ENCODE measurements around the gene HLCS.

HLCS gene

DNA sequence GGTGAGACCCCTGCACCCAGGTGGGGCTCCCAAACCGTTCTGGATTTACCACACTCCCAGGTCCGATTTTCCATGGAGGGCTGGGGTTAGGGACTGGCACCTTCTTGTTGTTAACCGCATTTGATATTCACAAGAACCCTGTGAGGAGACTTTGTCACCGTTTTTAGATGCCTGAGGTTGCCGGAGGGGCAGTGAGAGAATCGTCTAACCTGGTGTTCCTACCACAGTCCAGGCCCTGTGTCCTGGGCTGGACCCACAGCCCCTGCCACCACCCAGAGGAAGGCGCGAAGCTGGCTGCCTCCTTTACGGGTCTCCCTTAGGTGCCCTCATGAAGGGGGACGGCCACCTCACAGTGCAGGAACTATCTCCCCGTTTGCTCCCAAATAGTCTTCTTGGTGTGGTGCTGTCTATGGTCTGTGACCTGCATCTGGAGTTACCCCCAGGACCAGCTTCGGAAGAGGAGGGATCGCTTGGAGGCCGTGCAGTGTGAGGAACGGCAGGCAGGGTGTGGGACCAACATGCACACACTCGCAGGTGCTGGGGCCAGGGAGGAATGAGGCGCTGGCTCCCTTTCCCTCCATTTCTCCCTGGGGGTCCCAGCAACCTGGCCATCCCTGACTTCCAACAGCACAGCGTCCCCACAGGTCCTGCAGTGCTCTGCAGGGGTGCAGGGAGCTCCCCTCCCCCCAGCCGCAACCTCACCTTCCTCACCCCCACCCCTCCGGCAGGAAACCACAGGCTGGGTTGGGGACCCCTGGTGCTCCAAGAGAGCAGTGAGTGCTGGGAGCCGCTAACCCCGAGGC lies 260.6 kb downstream of the HLCS start:
- DNase-seq (ENCODE audit: low read depth), result no peak
- H3K4me3 ChIP-seq (ENCODE audit: low read length), result no peak overlapping the region
- TF ChIP-seq, protein P1, sequence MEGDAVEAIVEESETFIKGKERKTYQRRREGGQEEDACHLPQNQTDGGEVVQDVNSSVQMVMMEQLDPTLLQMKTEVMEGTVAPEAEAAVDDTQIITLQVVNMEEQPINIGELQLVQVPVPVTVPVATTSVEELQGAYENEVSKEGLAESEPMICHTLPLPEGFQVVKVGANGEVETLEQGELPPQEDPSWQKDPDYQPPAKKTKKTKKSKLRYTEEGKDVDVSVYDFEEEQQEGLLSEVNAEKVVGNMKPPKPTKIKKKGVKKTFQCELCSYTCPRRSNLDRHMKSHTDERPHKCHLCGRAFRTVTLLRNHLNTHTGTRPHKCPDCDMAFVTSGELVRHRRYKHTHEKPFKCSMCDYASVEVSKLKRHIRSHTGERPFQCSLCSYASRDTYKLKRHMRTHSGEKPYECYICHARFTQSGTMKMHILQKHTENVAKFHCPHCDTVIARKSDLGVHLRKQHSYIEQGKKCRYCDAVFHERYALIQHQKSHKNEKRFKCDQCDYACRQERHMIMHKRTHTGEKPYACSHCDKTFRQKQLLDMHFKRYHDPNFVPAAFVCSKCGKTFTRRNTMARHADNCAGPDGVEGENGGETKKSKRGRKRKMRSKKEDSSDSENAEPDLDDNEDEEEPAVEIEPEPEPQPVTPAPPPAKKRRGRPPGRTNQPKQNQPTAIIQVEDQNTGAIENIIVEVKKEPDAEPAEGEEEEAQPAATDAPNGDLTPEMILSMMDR (IDR thresholded peaks at IDR 0.05; ENCODE audit: insufficient read depth, low read depth, low read length, missing control alignments), result peak; percentile 8

DNA sequence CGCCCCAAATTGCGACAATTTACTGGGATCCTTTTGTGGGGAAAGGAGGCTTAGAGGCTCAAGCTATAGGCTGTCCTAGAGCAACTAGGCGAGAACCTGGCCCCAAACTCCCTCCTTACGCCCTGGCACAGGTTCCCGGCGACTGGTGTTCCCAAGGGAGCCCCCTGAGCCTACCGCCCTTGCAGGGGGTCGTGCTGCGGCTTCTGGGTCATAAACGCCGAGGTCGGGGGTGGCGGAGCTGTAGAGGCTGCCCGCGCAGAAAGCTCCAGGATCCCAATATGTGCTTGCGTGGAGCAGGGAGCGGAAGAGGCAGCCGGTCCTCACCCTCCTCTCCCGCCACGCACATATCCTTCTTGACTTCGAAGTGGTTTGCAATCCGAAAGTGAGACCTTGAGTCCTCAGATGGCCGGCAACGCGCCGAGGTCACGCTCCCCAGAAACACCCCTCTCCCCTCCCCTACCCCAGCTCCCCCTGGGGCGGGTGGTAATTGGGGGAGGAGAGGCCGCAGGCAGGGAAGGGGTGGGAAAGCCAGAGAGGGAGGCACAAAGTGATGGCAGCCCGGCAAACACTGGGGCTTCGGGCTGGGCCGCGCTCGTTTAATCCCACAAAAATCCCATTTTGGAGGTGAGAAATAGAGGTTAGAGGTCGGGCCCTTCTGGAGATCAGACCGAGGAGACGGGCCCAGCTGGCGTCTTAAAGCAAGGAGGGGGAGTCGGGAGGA lies 261.4 kb downstream of the HLCS start:
- TF ChIP-seq, protein P1 (IDR thresholded peaks at IDR 0.05; ENCODE audit: insufficient read depth, low read depth, low read length, missing control alignments), result no peak
- no peak overlapping the region for H3K4me3 ChIP-seq (ENCODE audit: low read length)
- DNase-seq (ENCODE audit: low read depth), result no peak

DNA sequence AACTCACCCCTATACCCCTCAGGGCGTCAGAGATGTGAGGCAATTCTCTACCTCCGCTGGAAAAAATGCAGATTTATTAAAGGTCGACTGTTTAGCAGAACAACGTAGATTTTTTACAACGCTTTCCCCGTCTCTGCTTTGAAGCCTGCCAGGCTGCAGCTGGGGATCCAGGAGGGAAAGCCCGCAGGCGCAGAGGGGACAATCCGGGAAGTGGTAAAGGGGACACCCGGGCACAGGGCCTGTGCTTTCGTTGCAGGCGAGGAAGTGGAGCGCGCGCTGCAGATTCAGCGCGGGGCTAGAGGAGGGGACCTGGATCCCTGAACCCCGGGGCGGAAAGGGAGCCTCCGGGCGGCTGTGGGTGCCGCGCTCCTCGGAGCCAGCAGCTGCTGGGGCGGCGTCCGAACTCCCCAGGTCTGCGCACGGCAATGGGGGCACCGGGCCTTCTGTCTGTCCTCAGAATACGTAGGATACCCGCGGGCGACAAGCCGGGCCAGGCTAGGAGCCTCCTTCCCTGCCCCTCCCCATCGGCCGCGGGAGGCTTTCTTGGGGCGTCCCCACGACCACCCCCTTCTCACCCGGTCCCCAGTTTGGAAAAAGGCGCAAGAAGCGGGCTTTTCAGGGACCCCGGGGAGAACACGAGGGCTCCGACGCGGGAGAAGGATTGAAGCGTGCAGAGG lies 262.1 kb downstream of the HLCS start:
- no peak for DNase-seq (ENCODE audit: low read depth)
- no peak overlapping the region for H3K4me3 ChIP-seq (ENCODE audit: low read length)
- TF ChIP-seq, protein P1 (IDR thresholded peaks at IDR 0.05; ENCODE audit: insufficient read depth, low read depth, low read length, missing control alignments), result no peak

DNA sequence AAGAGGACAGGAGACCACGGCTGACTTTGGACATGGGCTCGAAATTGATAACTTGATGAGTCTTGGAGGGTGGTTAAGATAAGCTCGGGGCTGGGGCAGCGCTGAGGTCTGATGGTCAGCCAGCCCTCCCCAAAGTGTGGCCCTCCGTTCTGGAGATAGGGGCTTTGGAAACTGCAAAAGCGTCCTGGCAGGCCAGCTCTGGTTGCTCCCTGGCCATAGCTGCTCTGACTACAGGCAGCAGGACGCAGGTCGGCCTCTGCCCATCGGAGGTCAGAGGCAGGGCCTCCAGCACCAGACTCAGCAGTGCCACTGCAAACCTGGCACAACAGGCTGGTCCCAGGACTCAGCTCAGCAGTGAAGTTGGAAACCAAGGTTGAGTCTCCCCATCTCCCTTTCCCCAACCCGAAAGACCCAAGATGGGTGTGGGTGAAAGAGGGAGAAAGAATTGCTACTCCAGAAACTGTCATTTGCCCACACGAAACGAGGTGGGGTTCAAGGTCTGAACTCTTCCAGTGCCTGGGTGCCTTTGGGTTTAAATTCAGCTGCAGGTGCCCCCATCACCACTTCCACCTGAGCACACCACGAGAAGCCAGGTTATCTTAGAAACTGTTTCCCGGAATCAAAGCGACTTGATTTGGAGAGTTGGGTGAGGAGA lies 262.7 kb downstream of the HLCS start:
- TF ChIP-seq, protein P1 (IDR thresholded peaks at IDR 0.05; ENCODE audit: insufficient read depth, low read depth, low read length, missing control alignments), result no peak
- no peak for DNase-seq (ENCODE audit: low read depth)
- H3K4me3 ChIP-seq (ENCODE audit: low read length), result no peak overlapping the region

DNA sequence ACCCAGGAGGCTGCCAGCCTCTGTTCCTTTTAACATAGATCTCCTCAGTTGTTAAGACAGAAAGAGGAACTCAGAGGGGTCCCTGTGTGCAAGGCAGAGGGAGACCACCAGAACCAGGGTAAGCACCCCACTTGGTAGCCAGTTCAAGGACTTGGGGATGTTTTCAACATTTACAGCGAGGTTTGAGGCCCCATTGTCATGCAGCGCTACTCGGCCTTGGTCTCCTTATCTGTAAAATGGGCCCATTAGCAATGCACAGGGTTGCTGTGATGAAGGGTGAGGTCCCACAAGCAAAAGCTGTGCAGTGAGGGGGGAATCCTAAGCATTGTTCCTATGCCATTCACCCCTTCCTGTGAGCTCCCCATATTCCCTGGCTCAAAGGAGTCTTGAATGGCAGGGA lies 263.3 kb downstream of the HLCS start:
- TF ChIP-seq, protein P1 (IDR thresholded peaks at IDR 0.05; ENCODE audit: insufficient read depth, low read depth, low read length, missing control alignments), result no peak
- no peak overlapping the region for H3K4me3 ChIP-seq (ENCODE audit: low read length)
- DNase-seq (ENCODE audit: low read depth), result no peak

DNA sequence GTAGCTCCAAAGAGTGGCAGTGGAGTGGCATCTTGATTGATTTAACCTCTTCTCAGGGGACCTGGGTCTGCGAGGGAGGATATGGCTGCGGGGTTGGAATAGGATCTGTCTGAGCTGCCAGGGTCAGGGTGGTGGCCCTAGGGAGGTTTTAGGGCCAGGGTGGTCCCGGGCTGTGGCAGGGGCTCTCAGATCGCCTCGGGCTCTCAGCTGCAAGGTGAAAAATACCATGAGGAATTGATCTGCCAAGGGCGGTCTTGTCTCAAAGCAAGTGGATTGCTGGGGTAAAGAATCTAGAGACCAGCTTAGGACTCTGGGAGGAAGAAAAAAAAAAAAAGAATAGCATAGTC lies 263.9 kb downstream of the HLCS start:
- DNase-seq (ENCODE audit: low read depth), result no peak
- no peak overlapping the region for H3K4me3 ChIP-seq (ENCODE audit: low read length)
- TF ChIP-seq, protein P1 (IDR thresholded peaks at IDR 0.05; ENCODE audit: insufficient read depth, low read depth, low read length, missing control alignments), result no peak

Data from epithelial cell of esophagus (primary cell).